Left ventricle myocardium inferior (tissue), 1 donor: ENCODE results near the gene EPPIN. TPM values are rescaled to one million over a fixed set of nuclear protein-coding genes. Genes with fewer than 3 reads are reported as not detected.

ENCODE experiments used
- DNase-seq: peaks from one replicate; pipeline ENCODE4 v3.0.0-alpha.2; 2020
- H3K27ac ChIP-seq: fragments of 200-600 bp; replicated peaks from 2 replicates; pipeline ENCODE4 v1.8.0; 2021
- H3K27me3 ChIP-seq: fragments of 200-600 bp; 2 replicates; pipeline ENCODE4 v1.8.0; 2021; ENCODE audit warnings: low read depth
- H3K36me3 ChIP-seq: fragments of 200-600 bp; 2 replicates; pipeline ENCODE4 v1.8.0; 2021
- H3K4me1 ChIP-seq: fragments of 200-600 bp; 2 replicates; pipeline ENCODE4 v1.8.0; 2021
- H3K4me3 ChIP-seq: fragments of 200-600 bp; 2 replicates; pipeline ENCODE4 v1.8.0; 2021; ENCODE audit warnings: mild to moderate bottlenecking, moderate library complexity
- H3K9me3 ChIP-seq: fragments of 200-600 bp; replicated peaks from 2 replicates; pipeline ENCODE4 v1.8.0; 2021
- CTCF ChIP-seq: fragments of 200-600 bp; IDR thresholded peaks from 2 replicates; pipeline ENCODE4 v1.8.0; 2021; ENCODE audit warnings: antibody characterized with exemption, mild to moderate bottlenecking, borderline replicate concordance
- intact Hi-C: fragments of 100-400 bp; cut with micrococcal nuclease; formaldehyde crosslinking; loops from one replicate; pipeline ENCODE4 v1.11.0; 2022
- total RNA-seq: library from RNA; stranded (reverse); fragmentation: NEBNext Ultra II Directional; extraction: Animal tissue kit (Norgen Biotek cat#: 25700); gene quantifications from one replicate; pipeline ENCODE4 v1.2.1, GENCODE V29; 2021
- donor health status: DM: no; HTN: yes; CAD: no; lungs with severe emphysema.

EPPIN gene
- total RNA-seq, 1 donor from 2014 or later = not detected

GRCh38 chr20:45550765-45551164 is 3.6 kb upstream of the EPPIN start:
- peaks cover 6% of the 10 kb centered on the region for H3K9me3 ChIP-seq
- H3K36me3 ChIP-seq = no peaks in the 10 kb centered on the region
- no peaks in the 10 kb centered on the region for H3K4me1 ChIP-seq
- H3K27me3 ChIP-seq = peaks cover 49% of the 10 kb centered on the region
- no peak for DNase-seq
- intact Hi-C loops = no loop called here
- H3K27ac ChIP-seq = no peak overlapping the region
- no peak for TF ChIP-seq CTCF
- H3K4me3 ChIP-seq = no peak overlapping the region

- H3K9me3 ChIP-seq = peaks cover 6% of the 10 kb centered on the region
- no peaks in the 10 kb centered on the region for H3K36me3 ChIP-seq
- H3K4me3 ChIP-seq = no peak overlapping the region
- DNase-seq = no peak
- peaks cover 61% of the 10 kb centered on the region for H3K27me3 ChIP-seq
- no peaks in the 10 kb centered on the region for H3K4me1 ChIP-seq
- no peak overlapping the region for H3K27ac ChIP-seq
- intact Hi-C loops = no loop called here
- TF ChIP-seq CTCF = no peak
Observed at GRCh38 chr20:45548410-45548809, 1.2 kb upstream of the EPPIN start.

GRCh38 chr20:45545754-45546453 is 1.3 kb downstream of the EPPIN start:
- Histone ChIP-seq H3K27me3 (peaks cover 85% of the 10 kb centered on the region), H3K36me3 (no peaks in the 10 kb centered on the region), H3K4me1 (no peaks in the 10 kb centered on the region), H3K9me3 (no peaks in the 10 kb centered on the region), H3K27ac (no peak overlapping the region), H3K4me3 (no peak overlapping the region)
- peak; percentile 31 for TF ChIP-seq CTCF
- DNase-seq = no peak
- intact Hi-C loops = no loop called here

GRCh38 chr20:45545351-45545750 is 1.9 kb downstream of the EPPIN start:
- no peak for TF ChIP-seq CTCF
- Histone ChIP-seq H3K27ac (no peak overlapping the region), H3K27me3 (peaks cover 90% of the 10 kb centered on the region), H3K36me3 (no peaks in the 10 kb centered on the region), H3K9me3 (no peaks in the 10 kb centered on the region), H3K4me1 (no peaks in the 10 kb centered on the region), H3K4me3 (no peak overlapping the region)
- no peak for DNase-seq
- intact Hi-C loops = no loop called here

GRCh38 chr20:45539382-45539781 is 7.8 kb downstream of the EPPIN start, which contains the start of gene WFDC6:
WFDC6 (minus strand) TSS chr20:45539482; CDS start chr20:45539407, 75 bp downstream.
- intact Hi-C loops = no loop called here
- DNase-seq = no peak
- H3K9me3 ChIP-seq = no peaks in the 10 kb centered on the region
- peaks cover 98% of the 10 kb centered on the region for H3K27me3 ChIP-seq
- no peaks in the 10 kb centered on the region for H3K36me3 ChIP-seq
- TF ChIP-seq CTCF = no peak
- no peaks in the 10 kb centered on the region for H3K4me1 ChIP-seq
- H3K4me3 ChIP-seq = no peak within 1 kb of the TSS
- no peak within 1 kb of the TSS for H3K27ac ChIP-seq
